CD4-positive, alpha-beta memory T cell (primary cell): ENCODE measurements around the gene ICE1. TPM values are rescaled to one million over a fixed set of nuclear protein-coding genes. Genes with fewer than 3 reads are reported as not detected.
"Not testable (repeated sequence)": the region's sequence is repeated elsewhere in the genome, so short reads cannot be mapped to it uniquely, and the experiment has no call there.

Source experiments
- CTCF ChIA-PET: fragments of 350-600 bp; sonication (Branson Sonifier 250); formaldehyde crosslinking; loops from one replicate; lab custom pipeline; 2021; ENCODE audit warnings: inconsistent platforms; ENCODE audit not compliant: partially characterized antibody; lab: Charles Lee
- POLR2A ChIA-PET: fragments of 350-600 bp; sonication (Branson Sonifier 250); formaldehyde crosslinking; loops from one replicate; lab custom pipeline; 2021; ENCODE audit not compliant: partially characterized antibody; lab: Charles Lee
- DNase-seq, 5 donors: peaks; one replicate each; pipeline versions ENCODE4 v3.0.0 to v3.0.0-alpha.2; 2020 to 2022; ENCODE audit warnings: mixed read lengths in 1 of 5
- H3K27ac ChIP-seq: one replicate; pipeline ENCODE4 v1.7.0; 2013; ENCODE audit warnings: low read depth, low read length
- H3K27me3 ChIP-seq: 2 replicates; pipeline ENCODE4 v1.7.0; 2013; ENCODE audit warnings: mild to moderate bottlenecking, low read length, moderate library complexity; ENCODE audit not compliant: insufficient read depth
- H3K36me3 ChIP-seq: 2 replicates; pipeline ENCODE4 v1.7.0; 2013; ENCODE audit warnings: mild to moderate bottlenecking, low read length, moderate library complexity; ENCODE audit not compliant: insufficient read depth
- H3K4me1 ChIP-seq: 2 replicates; pipeline ENCODE4 v1.7.0; 2013; ENCODE audit warnings: mild to moderate bottlenecking, low read length, moderate library complexity; ENCODE audit not compliant: insufficient read depth
- H3K4me3 ChIP-seq, 2 donors: one replicate each; pipeline ENCODE4 v1.7.0; 2013; ENCODE audit warnings: low read length in 2 of 2, mild to moderate bottlenecking in 1 of 2
- H3K9me3 ChIP-seq, 2 donors: one replicate each; pipeline ENCODE4 v1.7.0; 2013; ENCODE audit warnings: low read length in 2 of 2, control low read depth in 1 of 2; ENCODE audit not compliant: control insufficient read depth in 1 of 2
- H3K27ac Mint-ChIP-seq, 7 donors: one replicate each; pipeline ENCODE4 v1.8.0; 2020 to 2021; ENCODE audit warnings: mixed read lengths in 7 of 7, mild to moderate bottlenecking in 6 of 7, inconsistent platforms in 3 of 7, moderate library complexity in 3 of 7
- H3K27me3 Mint-ChIP-seq, 2 donors: one replicate each; pipeline ENCODE4 v1.8.0; 2020 to 2021; ENCODE audit warnings: mixed read lengths in 2 of 2
- H3K36me3 Mint-ChIP-seq, 2 donors: one replicate each; pipeline ENCODE4 v1.8.0; 2020 to 2021; ENCODE audit warnings: mixed read lengths in 2 of 2, inconsistent platforms in 1 of 2, mild to moderate bottlenecking in 1 of 2
- H3K4me1 Mint-ChIP-seq, 4 donors: one replicate each; pipeline ENCODE4 v1.8.0; 2020 to 2021; ENCODE audit warnings: mixed read lengths in 4 of 4, mild to moderate bottlenecking in 1 of 4
- H3K4me3 Mint-ChIP-seq, 8 donors: one replicate each; pipeline ENCODE4 v1.8.0; 2020 to 2021; ENCODE audit warnings: mixed read lengths in 8 of 8, mild to moderate bottlenecking in 7 of 8, moderate library complexity in 6 of 8, inconsistent platforms in 3 of 8
- H3K9me3 Mint-ChIP-seq, 8 donors: one replicate each; pipeline ENCODE4 v1.8.0; 2020 to 2021; ENCODE audit warnings: mixed read lengths in 8 of 8, mild to moderate bottlenecking in 5 of 8, inconsistent platforms in 3 of 8, moderate library complexity in 1 of 8
- intact Hi-C: fragments of 100-400 bp; cut with micrococcal nuclease; formaldehyde crosslinking; loops from one replicate; pipeline ENCODE4 v1.15.1; 2023
- polyA plus RNA-seq, 2 donors: library from polyadenylated mRNA; unstranded; fragments of 300-500 nt; fragmentation: Illumina TruSeq; gene quantifications; one replicate each; pipeline ENCODE4 v1.2.3, GENCODE V29; 2021
- total RNA-seq, 2 experiments: library from RNA; stranded (reverse); gene quantifications; one replicate each; pipeline ENCODE4 v1.2.3, GENCODE V29; 2021

ICE1 gene
- total and polyA plus RNA-seq, 4 experiments from 2014 or later = 8.9 to 52.1 (median 36.4) TPM

- H3K9me3 ChIP-seq = no peaks in the 10 kb centered on the region
- H3K4me3 Mint-ChIP-seq = no peak overlapping the region
- CTCF ChIA-PET = no interaction called here
Observed at GRCh38 chr5:5401095-5401494, 21.4 kb upstream of the ICE1 start.

DNA sequence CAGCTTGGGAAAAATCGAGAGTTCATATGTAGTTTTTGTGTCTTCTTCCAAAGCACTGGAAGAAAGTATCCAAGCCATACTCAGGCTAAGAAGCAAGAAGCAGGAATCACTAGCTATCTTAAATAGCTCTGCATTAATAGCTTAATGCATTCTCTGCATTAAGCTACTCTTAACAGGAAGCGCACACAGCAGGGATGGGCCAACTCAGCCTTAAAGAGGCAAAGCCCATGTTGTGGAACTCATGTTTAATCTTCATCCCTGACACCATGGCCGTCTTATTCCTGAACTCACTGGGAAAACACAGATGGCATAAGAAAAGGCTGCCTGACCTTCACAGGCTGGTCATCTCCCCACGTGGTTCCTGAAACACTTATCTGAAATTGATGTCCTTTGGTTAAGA, 18.7 kb upstream of the ICE1 start:
- Histone ChIP-seq H3K27me3 (no peaks in the 10 kb centered on the region), H3K9me3 (peaks cover 0 to 2% of the 10 kb centered on the region in 2 donors), H3K36me3 (no peaks in the 10 kb centered on the region), H3K4me3 (no peak overlapping the region), H3K27ac (no peak overlapping the region), H3K4me1 (no peaks in the 10 kb centered on the region)
- no peaks in the 10 kb centered on the region for H3K27me3 Mint-ChIP-seq
- no peak overlapping the region for H3K4me3 Mint-ChIP-seq
- intact Hi-C loops = no loop called here
- ChIA-PET CTCF (interaction anchor here (1.0 kb wide), 1 partner anchor 14 kb away, joined by 3 read pairs; no protein-coding TSS in a partner anchor), POLR2A (no interaction called here)
- no peak for DNase-seq
- H3K27ac Mint-ChIP-seq = no peak overlapping the region
- H3K9me3 Mint-ChIP-seq = peaks cover 0 to 12% (median 8%) of the 10 kb centered on the region in 8 donors
- peaks cover 0 to 1% (median 0%) of the 10 kb centered on the region in 4 donors for H3K4me1 Mint-ChIP-seq
- H3K36me3 Mint-ChIP-seq = peaks cover 0 to 14% of the 10 kb centered on the region in 2 donors

More at GRCh38 chr5:5401095-5401494, 21.4 kb upstream of the ICE1 start:
- no peaks in the 10 kb centered on the region for H3K36me3 ChIP-seq
- Mint-ChIP-seq H3K9me3 (peaks cover 0 to 5% (median under 1%) of the 10 kb centered on the region in 8 donors), H3K36me3 (peaks cover 0 to 14% of the 10 kb centered on the region in 2 donors), H3K27ac (no peak overlapping the region), H3K4me1 (peaks cover 0 to 1% (median 0%) of the 10 kb centered on the region in 4 donors), H3K27me3 (no peaks in the 10 kb centered on the region)
- no peak overlapping the region for H3K4me3 ChIP-seq
- no peak for DNase-seq
- H3K27me3 ChIP-seq = no peaks in the 10 kb centered on the region
- intact Hi-C loops = no loop called here
- H3K4me1 ChIP-seq = no peaks in the 10 kb centered on the region
- H3K27ac ChIP-seq = no peak overlapping the region
- POLR2A ChIA-PET = no interaction called here

GRCh38 chr5:5404381-5404780, 18.1 kb upstream of the ICE1 start:
- no peak for DNase-seq
- Mint-ChIP-seq H3K27ac (no peak overlapping the region), H3K4me1 (peaks cover 0 to 1% (median 0%) of the 10 kb centered on the region in 4 donors), H3K4me3 (no peak overlapping the region), H3K9me3 (peaks cover 0 to 16% (median 13%) of the 10 kb centered on the region in 8 donors), H3K36me3 (peaks cover 0 to 13% of the 10 kb centered on the region in 2 donors), H3K27me3 (no peaks in the 10 kb centered on the region)
- Histone ChIP-seq H3K36me3 (no peaks in the 10 kb centered on the region), H3K27ac (no peak overlapping the region), H3K4me1 (no peaks in the 10 kb centered on the region), H3K27me3 (no peaks in the 10 kb centered on the region), H3K9me3 (peaks cover 0 to 8% of the 10 kb centered on the region in 2 donors), H3K4me3 (no peak overlapping the region)
- intact Hi-C loops = no loop called here
- ChIA-PET POLR2A (no interaction called here), CTCF (no interaction called here)

- DNase-seq = no peak
- no peaks in the 10 kb centered on the region for H3K4me1 ChIP-seq
- no peak overlapping the region for H3K27ac ChIP-seq
- CTCF ChIA-PET = no interaction called here
- no peak overlapping the region for H3K27ac Mint-ChIP-seq
- peaks cover 0 to 1% (median 0%) of the 10 kb centered on the region in 4 donors for H3K4me1 Mint-ChIP-seq
- intact Hi-C loops = no loop called here
- peaks cover 0 to 11% of the 10 kb centered on the region in 2 donors for H3K9me3 ChIP-seq
- H3K9me3 Mint-ChIP-seq = peaks cover 0 to 26% (median 18%) of the 10 kb centered on the region in 8 donors
- POLR2A ChIA-PET = no interaction called here
- peaks cover 3 to 5% of the 10 kb centered on the region in 2 donors for H3K36me3 Mint-ChIP-seq
- no peaks in the 10 kb centered on the region for H3K27me3 ChIP-seq
- no peak overlapping the region for H3K4me3 ChIP-seq
- no peaks in the 10 kb centered on the region for H3K27me3 Mint-ChIP-seq
- H3K36me3 ChIP-seq = no peaks in the 10 kb centered on the region
- no peak overlapping the region for H3K4me3 Mint-ChIP-seq
Observed at GRCh38 chr5:5405441-5405840, 17.0 kb upstream of the ICE1 start.

GRCh38 chr5:5407924-5408323, 14.6 kb upstream of the ICE1 start:
- Histone ChIP-seq H3K4me1 (no peaks in the 10 kb centered on the region), H3K27ac (no peak overlapping the region), H3K4me3 (no peak overlapping the region), H3K36me3 (no peaks in the 10 kb centered on the region), H3K9me3 (peaks cover 0 to 11% of the 10 kb centered on the region in 2 donors), H3K27me3 (no peaks in the 10 kb centered on the region)
- ChIA-PET POLR2A (no interaction called here), CTCF (interaction anchor here (0.7 to 1.2 kb wide), 2 partner anchors 10 to 261 kb away, joined by 4 to 5 read pairs; no protein-coding TSS in a partner anchor)
- Mint-ChIP-seq H3K4me3 (no peak overlapping the region), H3K27me3 (no peaks in the 10 kb centered on the region), H3K9me3 (peaks cover 0 to 41% (median 21%) of the 10 kb centered on the region in 8 donors), H3K27ac (no peak overlapping the region), H3K36me3 (peaks cover 7 to 10% of the 10 kb centered on the region in 2 donors), H3K4me1 (peaks cover 0 to 1% (median 0%) of the 10 kb centered on the region in 4 donors)
- intact Hi-C loops = no loop called here
- DNase-seq = no peak

DNA sequence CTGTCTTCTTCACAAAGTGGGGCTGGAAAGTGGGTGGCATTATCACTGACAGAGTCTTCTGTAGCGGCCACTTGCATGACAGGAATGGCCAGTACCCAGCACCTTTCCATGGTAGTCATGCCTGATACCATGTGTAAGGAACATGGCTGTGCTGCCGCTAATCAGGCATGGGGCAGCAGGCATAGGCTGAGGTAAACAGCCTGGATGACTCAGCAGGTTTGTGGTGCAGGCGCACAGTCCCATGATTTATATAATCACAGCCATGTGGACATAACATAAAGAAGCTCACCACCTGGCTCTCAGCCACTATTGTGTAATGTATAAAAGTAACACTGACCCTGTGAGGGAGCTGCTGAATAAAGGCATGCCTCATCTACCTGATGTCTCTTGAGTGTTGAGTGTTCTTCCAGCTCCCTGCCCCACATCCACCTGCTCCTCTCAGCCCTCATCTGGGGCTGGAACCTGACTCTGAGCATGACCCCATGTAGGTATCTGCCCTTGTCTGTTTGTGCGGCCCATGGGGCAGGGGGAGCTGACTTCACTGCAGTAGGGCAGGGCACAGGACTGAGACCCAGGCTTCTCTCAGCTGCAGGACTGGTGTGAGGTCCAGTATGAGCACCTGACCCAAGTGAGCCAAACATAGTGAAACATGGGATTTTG, 13.2 kb upstream of the ICE1 start:
- H3K27me3 Mint-ChIP-seq = no peaks in the 10 kb centered on the region
- Histone ChIP-seq H3K36me3 (no peaks in the 10 kb centered on the region), H3K4me1 (no peaks in the 10 kb centered on the region), H3K27me3 (no peaks in the 10 kb centered on the region), H3K4me3 (no peak overlapping the region), H3K9me3 (peaks cover 0 to 11% of the 10 kb centered on the region in 2 donors), H3K27ac (no peak overlapping the region)
- H3K4me1 Mint-ChIP-seq = no peaks in the 10 kb centered on the region
- H3K36me3 Mint-ChIP-seq = peaks cover 7 to 10% of the 10 kb centered on the region in 2 donors
- no peak overlapping the region for H3K4me3 Mint-ChIP-seq
- peak in 2 of 5 donors; percentile 11 to 14 for DNase-seq
- ChIA-PET POLR2A (no interaction called here), CTCF (no interaction called here)
- H3K9me3 Mint-ChIP-seq = peaks cover 0 to 41% (median 21%) of the 10 kb centered on the region in 8 donors
- no peak overlapping the region for H3K27ac Mint-ChIP-seq
- intact Hi-C loops = no loop called here

DNA sequence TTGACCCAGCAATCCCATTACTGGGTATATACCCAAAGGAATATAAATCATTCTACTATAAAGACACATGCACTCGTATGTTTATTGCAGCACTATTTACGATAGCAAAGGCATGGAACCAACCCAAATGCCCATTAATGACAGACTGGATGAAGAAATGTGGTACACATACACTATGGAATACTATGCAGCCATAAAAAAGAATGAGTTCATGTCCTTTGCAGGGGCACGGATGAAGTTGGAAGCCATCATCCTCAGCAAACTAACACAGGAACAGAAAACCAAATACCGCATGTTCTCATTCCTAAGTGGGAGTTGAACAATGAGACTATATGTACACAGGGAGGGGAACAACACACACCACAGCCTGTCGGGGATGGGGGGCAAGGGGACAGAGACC, 8.6 kb upstream of the ICE1 start:
- H3K27ac Mint-ChIP-seq, H3K27me3 ChIP-seq, H3K4me3 ChIP-seq, CTCF ChIA-PET, H3K9me3 ChIP-seq, H3K27ac ChIP-seq, H3K4me1 Mint-ChIP-seq, DNase-seq, H3K4me3 Mint-ChIP-seq, POLR2A ChIA-PET, H3K36me3 ChIP-seq, H3K27me3 Mint-ChIP-seq, H3K4me1 ChIP-seq: not testable (repeated sequence)
- Mint-ChIP-seq H3K36me3 (peaks cover 13 to 34% of the 10 kb centered on the region in 2 donors), H3K9me3 (peaks cover 0 to 33% (median 15%) of the 10 kb centered on the region in 8 donors)
- intact Hi-C loops = loop anchor here (10.0 kb wide), 1 partner anchor 549 kb away; no protein-coding TSS in a partner anchor
